IPS-18c (cell line): ENCODE measurements around the gene TBK1.

Source experiments
- H3K4me3 ChIP-seq: 2 replicates; pipeline ENCODE4 v1.7.0; 2013; ENCODE audit warnings: low read depth, mild to moderate bottlenecking, low read length, moderate library complexity; ENCODE audit not compliant: insufficient read depth
- H3K9me3 ChIP-seq: one replicate; pipeline ENCODE4 v1.6.1; 2013; ENCODE audit warnings: mild to moderate bottlenecking, low read length, moderate library complexity; ENCODE audit not compliant: control insufficient read depth, insufficient read depth

The TBK1 gene

DNA sequence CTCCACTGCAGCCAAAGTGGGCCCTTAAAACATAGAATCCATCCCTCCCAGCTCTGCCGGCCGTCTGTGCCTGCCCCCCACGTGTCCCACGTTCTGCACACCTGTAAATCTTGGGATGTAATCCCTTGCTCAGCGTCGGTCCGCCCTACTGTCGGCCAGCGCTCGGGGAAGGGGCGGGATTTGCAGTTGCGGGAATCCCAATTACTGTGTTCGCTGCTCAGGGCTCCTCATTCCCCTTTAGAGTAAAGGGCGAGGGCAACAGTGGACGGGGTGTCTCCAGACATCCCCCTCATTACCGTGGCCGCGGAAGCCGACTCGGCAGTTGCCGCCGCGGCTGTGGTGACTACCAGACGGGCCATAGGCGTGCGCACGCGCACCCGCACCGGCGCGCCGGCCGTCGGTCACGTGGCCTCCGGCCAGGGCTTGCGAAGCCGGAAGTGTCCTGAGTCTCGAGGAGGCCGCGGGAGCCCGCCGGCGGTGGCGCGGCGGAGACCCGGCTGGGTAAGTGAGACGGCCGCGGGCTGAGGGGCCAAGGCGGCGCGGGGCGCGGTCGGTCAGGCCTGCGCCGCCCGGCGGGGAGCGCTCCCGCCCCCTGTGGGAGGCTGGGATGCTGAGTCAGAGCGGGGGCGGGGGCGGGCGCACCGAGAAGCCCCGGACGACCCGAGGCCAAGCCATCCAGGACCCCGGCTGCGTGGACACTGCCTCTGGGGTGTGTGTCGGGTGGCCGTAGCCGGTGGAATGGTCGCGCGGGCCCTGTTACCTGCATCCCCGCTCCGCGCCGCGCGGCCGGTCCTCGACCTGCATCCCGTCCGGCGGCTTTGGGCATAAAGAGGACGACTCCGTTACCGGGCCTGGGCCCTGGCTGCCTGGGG is at the start of gene TBK1:
Gene TBK1, plus strand, starts transcription at position 434 of the 872 bp plus-strand sequence. CDS start 3,751 bp downstream, outside the sequence.
- Histone ChIP-seq H3K9me3 (no peaks in the 10 kb centered on the region), H3K4me3 (peak within 1 kb of the TSS; percentile 90)

DNA sequence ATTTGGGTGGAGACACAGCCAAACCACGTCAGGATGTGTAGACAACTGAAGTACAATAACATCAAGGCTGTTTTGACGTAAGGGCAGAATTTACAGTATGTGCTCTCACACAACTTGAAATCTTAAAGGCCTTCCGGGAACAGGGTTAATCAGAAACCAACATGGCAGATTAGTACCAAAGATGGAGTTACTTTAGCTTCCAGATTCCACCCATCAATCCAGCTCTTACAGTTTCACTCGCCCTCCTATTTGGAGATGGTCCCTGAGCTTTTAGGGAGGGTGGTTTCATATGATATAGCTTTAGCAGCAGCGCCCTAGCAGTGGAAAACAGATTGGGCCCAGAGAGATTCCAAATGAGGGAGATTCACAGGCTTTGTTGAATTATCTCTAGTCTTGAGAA is 49.7 kb upstream of the TBK1 start:
- H3K4me3 ChIP-seq = no peak overlapping the region
- H3K9me3 ChIP-seq = no peaks in the 10 kb centered on the region

DNA sequence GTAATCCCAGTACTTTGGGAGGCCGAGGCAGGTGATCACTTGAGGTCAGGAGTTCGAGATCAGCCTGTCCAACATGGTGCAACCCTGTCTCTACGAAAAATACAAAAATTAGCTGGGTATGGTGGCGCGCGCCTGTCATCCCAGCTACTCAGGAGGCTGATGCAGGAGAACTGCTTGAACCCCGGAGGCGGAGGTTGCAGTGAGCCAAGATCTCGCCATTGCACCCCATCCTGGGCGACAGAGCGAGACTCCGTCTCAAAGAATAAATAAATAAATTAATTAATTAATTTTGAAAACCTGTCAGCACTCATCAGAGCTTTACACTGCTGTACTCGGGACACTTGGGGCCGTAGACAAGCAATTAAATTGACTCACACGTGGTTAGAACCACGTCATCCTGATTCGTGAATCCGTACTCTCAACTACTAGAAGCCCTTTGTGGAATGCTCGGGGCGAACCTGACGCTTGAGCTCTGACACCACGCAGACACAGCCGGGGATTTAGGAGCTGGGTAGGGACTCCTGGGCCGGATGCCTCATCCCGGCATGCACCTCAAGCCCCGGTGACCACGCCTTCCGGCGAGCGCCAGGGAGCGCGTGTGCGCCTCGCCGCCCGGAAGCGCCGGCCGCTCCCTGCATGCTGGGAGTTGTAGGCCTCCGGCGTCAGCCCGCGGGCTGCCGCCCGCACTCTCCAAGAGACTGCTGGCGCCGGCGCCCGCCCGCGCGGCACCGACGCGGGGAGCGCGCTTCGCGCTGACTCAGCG is 48.0 kb upstream of the TBK1 start, which contains the start of gene XPOT:
Gene XPOT, plus strand, starts transcription at position 686 of the 763 bp plus-strand sequence. CDS start 5,644 bp downstream, outside the sequence.
- no peaks in the 10 kb centered on the region for H3K9me3 ChIP-seq
- peak within 1 kb of the TSS; percentile 93 for H3K4me3 ChIP-seq

DNA sequence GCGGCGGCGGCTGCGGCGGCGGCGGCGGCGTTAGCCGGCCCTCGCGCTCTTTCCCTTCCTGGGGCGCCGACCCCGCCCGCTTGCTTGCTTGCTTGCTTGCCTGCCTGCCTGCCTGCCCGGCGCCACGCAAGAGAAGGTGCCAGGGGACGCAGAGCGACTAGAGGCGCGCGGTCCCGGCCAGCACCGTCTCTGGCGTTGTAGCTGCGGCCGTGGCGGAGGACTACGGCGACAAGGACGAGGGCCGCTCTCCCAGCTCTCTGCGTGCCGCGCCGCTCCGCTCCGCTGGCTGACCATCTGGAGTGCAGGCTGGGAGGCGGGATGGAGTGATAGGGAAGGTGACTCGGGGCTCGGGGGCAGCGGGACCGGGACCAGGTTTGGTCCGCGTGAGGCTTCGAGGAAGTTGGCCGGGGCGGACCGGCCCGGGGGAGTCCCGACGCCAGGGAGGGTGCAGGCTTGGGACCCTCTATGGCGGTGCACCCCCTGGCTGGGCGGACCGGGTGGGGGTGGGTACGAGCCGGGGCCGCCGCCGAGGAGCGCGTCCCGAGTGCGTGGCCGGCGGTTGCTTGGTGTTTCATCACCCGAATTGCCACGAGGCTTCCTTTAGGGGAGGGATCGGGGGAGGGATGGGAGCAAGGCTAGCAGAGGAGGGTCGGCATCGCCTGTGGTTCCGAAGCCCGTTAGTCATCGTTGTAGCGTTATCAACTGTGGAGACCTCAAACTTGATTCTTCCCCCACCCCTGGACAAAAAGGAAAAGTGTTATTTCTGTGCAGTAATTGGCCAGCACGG is 47.3 kb upstream of the TBK1 start:
- Histone ChIP-seq H3K9me3 (no peaks in the 10 kb centered on the region), H3K4me3 (peak overlapping the region; percentile 93)

DNA sequence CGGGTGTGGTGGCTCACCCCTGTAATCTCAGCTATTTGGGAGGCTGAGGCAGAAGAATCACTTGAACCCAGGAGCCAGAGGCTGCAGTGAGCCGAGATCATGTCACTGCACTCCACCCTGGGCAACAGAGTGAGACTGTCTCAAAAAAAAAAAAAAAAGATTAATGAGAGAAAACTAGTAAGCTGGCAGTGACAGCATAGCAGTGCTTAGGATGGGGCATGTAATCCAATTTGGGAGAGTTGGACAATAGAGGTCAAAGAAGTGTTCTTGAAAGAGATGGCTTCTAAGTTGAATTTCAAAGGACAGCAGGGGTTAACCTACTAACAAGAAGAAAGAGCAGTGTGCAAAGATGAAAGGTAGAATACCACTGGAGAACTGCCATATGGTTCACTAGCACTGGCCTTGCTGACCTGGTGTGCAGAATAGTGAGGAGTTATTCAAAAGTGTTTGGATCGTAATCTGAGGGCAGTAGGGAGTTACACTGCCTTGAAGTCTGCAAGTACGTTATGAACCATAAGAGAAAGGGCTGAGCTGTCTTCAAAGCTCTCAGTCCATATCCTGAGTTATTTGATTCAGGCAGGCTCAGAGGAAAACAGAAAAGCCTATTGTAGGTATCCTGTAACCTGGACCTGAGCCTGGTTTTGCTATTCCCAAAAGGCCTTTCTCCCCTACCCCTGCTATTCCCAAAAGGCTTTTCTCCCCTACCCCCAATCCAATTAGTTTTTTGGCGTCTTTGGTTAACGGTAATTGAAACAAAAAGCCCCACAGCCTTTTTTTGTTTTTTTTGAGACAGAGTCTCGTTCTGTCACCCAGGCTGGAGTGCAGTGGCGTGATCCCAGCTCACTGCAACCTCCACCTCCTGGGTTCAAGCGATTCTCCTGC is 44.3 kb upstream of the TBK1 start:
- Histone ChIP-seq H3K4me3 (no peak overlapping the region), H3K9me3 (no peaks in the 10 kb centered on the region)

DNA sequence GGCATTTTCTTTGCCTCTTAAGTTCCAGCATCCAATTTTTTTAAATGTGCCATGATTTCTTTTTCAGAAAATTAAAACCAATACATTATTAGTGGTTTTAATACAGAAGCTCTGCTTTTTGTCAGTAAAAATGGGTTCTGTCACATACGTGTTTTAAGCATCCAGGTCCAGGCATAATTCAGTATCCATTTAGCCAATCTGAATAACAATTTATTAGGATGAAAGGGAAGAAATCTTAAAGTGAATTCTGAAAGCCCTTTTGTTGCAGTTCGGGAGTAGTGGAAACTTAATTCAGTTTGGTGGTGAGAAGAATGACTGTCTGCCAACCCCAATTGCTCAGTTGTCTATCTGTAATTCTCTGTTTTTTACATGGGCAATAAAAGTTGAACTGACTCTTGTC is 40.5 kb upstream of the TBK1 start:
- Histone ChIP-seq H3K4me3 (no peak overlapping the region), H3K9me3 (no peaks in the 10 kb centered on the region)

DNA sequence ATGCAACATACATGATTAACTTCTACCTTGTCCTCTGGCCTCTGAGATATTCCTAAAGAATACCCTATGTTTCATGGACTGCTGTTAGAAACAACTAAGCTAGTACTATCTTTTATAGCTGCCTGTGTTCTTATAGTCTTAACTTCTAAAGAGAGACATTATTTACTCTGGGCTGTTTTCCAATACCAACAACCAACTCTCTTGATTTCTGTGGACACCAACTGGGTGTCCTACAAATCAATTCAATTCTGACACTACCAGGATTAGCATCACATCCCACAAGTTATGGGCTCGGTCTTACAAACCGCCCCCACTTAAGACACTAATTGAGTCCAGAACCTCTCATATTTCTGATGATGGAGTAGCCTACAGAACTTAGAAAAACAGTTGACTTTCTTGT is 39.5 kb upstream of the TBK1 start:
- no peak overlapping the region for H3K4me3 ChIP-seq
- H3K9me3 ChIP-seq = no peaks in the 10 kb centered on the region

DNA sequence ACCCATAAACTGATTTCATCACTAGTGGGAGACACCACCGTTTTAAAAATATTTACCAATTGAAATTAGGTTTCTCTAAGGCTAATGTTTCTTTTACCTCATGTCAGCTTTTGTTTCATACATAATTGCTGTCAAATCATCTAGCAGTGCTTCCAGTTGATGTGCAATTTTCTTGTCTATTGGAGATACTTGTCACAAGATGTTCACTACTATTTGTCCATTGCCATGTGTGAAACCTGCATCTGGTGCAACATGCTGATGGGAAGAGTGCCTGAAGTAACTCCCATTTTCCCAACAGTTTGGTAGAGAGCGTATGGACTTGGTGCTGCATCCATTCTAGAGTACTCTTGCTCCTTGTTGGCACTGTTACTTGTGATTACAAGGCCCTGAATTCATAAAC is 38.0 kb upstream of the TBK1 start:
- no peak overlapping the region for H3K4me3 ChIP-seq
- no peaks in the 10 kb centered on the region for H3K9me3 ChIP-seq

DNA sequence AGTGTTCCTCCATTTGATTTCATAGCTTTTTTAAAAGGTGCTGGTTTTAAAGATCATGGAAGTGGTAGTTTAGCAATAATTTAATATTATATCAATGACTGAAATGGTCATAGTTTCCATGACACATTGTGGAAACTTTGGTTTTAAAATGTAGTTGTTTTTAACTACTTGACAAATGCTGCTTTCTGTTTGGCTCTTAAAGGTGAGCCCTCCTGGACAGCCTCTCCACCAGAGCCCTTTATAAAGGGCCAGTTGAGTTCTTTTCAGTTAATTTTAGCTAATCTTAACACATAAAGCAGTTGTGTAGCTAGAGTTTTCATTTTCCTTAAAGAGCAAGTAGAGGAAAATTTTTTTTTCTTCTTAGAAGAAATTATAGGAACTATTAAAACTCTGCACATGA is 33.7 kb upstream of the TBK1 start:
- no peak overlapping the region for H3K4me3 ChIP-seq

DNA sequence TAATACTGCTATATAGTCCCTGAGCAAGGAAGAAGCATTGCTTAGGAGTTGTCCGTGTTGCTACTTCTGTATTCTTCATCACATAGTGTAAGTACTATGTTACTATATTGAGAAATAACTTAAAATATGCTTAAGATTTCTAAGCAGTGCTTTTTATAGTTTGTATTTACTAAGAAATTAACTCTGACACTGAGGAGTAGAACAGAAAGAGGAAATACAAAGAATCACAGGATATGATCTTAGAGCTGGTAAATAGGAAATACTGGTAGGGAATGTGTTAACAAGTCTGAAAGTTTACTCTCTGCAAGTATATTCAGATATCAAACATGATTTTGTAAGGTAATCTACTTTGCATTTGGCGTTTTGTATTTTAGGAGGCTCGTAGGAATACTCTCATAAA is 32.2 kb upstream of the TBK1 start:
- Histone ChIP-seq H3K9me3 (no peaks in the 10 kb centered on the region), H3K4me3 (no peak overlapping the region)

More for the DNA sequence above, 33.7 kb upstream of the TBK1 start:
- no peaks in the 10 kb centered on the region for H3K9me3 ChIP-seq

DNA sequence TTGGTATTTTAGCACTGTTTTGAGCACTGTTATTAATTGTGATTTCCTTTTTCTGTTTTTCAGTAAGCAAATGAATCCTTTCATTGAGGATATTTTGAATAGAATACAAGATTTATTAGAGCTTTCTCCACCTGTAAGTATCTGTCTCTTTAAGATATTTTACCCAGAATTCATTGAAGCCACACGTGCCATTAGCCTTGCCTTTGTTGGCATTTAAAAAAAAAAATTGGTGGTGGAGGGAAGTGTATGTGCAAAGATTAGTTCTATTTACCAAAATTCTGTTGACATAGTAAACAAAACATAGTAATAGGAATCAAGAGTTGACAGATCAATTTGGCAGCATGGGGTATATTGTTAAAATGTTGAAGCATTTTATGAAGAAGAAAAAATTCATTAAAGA is 23.9 kb upstream of the TBK1 start:
- Histone ChIP-seq H3K9me3 (no peaks in the 10 kb centered on the region), H3K4me3 (no peak overlapping the region)

DNA sequence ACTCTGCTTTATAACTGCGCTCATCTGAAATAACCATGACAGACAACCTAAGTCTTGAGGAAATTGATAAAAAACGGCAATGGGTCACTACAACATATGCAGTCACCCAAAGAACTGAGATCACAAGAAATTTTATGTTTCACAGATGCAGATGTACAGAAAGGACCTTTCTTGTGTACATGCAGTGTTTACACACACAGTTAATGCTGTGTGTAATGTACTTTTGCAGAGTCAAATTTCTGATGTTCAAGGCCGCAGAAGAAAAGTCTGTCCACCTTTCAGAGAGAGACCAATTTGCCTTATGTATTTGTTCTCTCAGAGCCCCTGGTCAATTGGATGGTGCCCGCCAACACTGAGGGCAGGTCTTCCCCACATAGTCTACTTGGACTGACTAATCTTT is 23.0 kb upstream of the TBK1 start:
- no peak overlapping the region for H3K4me3 ChIP-seq
- H3K9me3 ChIP-seq = no peaks in the 10 kb centered on the region

DNA sequence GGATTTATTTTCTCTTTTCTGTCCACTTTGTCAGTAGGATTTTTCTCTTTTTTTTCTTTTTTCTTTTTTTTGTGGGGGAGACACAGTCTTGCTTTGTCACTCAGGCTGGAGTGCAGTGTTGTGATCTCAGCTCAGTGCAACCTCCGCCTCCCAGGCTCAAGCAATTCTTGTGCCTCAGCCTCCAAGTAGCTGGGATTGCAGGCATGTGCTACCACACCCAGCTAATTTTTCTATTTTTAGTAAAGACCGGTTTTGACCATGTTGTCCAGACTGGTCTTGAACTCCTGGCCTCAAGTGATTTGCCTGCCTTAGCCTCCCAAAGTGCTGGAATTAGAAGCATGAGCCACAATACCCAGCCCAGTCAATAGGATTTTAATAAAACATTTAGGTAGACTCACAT is 21.0 kb upstream of the TBK1 start:
- no peaks in the 10 kb centered on the region for H3K9me3 ChIP-seq
- no peak overlapping the region for H3K4me3 ChIP-seq

DNA sequence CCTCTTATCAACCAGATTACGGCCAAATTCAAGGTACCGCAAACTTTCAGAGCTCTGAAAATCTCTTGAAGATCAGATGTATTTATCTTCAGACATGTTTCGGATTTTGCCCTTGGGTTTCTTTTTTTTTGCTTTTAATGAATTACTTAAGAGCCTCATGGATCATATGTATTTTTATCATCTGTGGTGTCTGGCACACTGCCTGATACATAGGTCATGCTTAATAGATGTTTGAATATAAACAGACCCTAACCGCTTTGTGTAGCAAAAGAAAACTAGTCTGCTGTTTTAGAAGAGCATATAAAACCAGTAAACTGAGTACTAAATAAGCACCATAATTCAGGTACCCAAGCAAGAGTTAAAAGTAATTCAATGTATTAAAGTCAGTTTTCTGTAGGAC is 20.1 kb upstream of the TBK1 start:
- no peaks in the 10 kb centered on the region for H3K9me3 ChIP-seq
- H3K4me3 ChIP-seq = no peak overlapping the region

DNA sequence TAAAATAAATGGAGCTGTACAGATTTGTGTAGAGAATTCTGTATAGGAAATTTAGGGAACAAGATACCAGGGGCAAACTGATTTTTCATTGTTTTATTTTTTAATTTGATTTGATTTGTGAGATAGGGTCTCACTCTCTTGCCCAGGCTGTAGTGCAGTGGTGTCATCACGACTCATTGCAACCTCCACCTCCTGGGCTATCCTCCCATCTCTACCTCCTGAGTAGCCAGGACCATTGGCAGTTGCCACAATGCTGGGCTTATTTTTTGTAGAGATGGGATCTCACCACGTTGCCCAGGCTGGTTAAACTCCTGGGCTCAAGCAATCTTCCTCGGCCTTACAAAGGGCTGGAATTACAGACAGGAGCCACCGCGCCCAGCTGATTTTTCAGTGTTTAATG is 18.0 kb upstream of the TBK1 start:
- Histone ChIP-seq H3K9me3 (no peaks in the 10 kb centered on the region), H3K4me3 (no peak overlapping the region)

DNA sequence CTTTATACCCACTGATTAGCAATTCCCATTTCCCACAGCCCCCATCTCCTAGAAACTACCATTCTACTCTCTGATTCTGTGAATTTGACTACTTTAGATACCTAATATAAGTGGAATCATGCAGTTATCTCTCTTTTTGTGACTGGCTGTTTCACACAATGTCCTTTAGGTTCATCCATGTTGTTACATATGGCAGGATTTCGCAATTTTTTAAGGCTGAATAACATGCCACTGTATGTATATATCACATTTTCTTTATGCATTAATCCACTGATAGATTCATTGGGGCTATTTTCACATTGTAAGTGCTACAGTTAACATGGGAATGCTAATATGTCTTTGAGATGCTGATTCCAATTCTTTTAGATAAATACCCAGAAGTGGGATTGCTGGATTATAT is 11.8 kb upstream of the TBK1 start:
- no peaks in the 10 kb centered on the region for H3K9me3 ChIP-seq
- H3K4me3 ChIP-seq = no peak overlapping the region

DNA sequence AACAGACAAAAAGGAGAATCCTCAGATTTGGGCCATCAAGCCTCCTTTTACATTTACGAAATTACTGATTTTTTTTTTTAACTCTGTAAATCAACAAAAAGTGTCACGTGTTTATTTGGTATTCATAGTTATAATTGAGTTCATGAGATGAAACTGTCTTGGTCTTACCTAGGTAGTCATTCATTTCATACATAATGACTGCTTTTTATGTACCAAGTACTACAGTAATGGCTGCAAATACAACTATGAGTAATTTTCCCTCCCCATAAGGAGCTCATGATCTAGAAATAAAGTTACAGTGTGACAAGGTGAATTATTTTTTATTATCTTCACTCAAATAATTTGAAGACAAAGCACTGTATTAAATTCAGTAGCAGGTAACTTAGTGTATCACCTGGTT is 6.4 kb upstream of the TBK1 start:
- Histone ChIP-seq H3K4me3 (no peak overlapping the region), H3K9me3 (no peaks in the 10 kb centered on the region)
